ENCODE results near the gene CAMK4.

The CAMK4 gene

GRCh38 chr5:111453295-111453694 is 229.1 kb downstream of the CAMK4 start:
- Mint-ChIP-seq H3K27ac (no peak overlapping the region), H3K9me3 (no peaks in the 10 kb centered on the region), H3K4me1 (no peaks in the 10 kb centered on the region), H3K27me3 (no peaks in the 10 kb centered on the region), H3K4me3 (no peak overlapping the region), H3K36me3 (ENCODE audit: low read depth) (peaks cover 23% of the 10 kb centered on the region)
- ATAC-seq (no peak), DNase-seq (no peak)

- ATAC-seq (no peak), DNase-seq (no peak)
- H3K4me1 Mint-ChIP-seq: no peaks in the 10 kb centered on the region
- H3K4me3 Mint-ChIP-seq: no peak overlapping the region
- no peaks in the 10 kb centered on the region for H3K27me3 Mint-ChIP-seq
- H3K36me3 Mint-ChIP-seq (ENCODE audit: low read depth): peaks cover 23% of the 10 kb centered on the region
- H3K27ac Mint-ChIP-seq: no peak overlapping the region
- no peaks in the 10 kb centered on the region for H3K9me3 Mint-ChIP-seq
Observed at GRCh38 chr5:111453747-111454146, 229.6 kb downstream of the CAMK4 start.

GRCh38 chr5:111454198-111454622 is 230.0 kb downstream of the CAMK4 start:
- no peak for DNase-seq
- H3K27ac Mint-ChIP-seq: no peak overlapping the region
- no peaks in the 10 kb centered on the region for H3K9me3 Mint-ChIP-seq
- ATAC-seq: no peak
- H3K27me3 Mint-ChIP-seq: no peaks in the 10 kb centered on the region
- no peak overlapping the region for H3K4me3 Mint-ChIP-seq
- peaks cover 3% of the 10 kb centered on the region for H3K4me1 Mint-ChIP-seq
- H3K36me3 Mint-ChIP-seq (ENCODE audit: low read depth): peaks cover 23% of the 10 kb centered on the region

- H3K4me1 Mint-ChIP-seq: peaks cover 5% of the 10 kb centered on the region
Observed at GRCh38 chr5:111454776-111455175, 230.6 kb downstream of the CAMK4 start.

GRCh38 chr5:111461255-111461671 is 237.1 kb downstream of the CAMK4 start:
- H3K9me3 Mint-ChIP-seq: peaks cover 5% of the 10 kb centered on the region
- peaks cover 18% of the 10 kb centered on the region for H3K4me1 Mint-ChIP-seq
- peaks cover 22% of the 10 kb centered on the region for H3K36me3 Mint-ChIP-seq (ENCODE audit: low read depth)
- no peak overlapping the region for H3K27ac Mint-ChIP-seq
- no peak overlapping the region for H3K4me3 Mint-ChIP-seq
- ATAC-seq: no peak
- no peak for DNase-seq
- no peaks in the 10 kb centered on the region for H3K27me3 Mint-ChIP-seq

More at GRCh38 chr5:111454776-111455175, 230.6 kb downstream of the CAMK4 start:
- DNase-seq: no peak
- Mint-ChIP-seq H3K27me3 (no peaks in the 10 kb centered on the region), H3K4me3 (no peak overlapping the region), H3K36me3 (ENCODE audit: low read depth) (peaks cover 18% of the 10 kb centered on the region), H3K27ac (no peak overlapping the region), H3K9me3 (no peaks in the 10 kb centered on the region)
- no peak for ATAC-seq

- Mint-ChIP-seq H3K36me3 (ENCODE audit: low read depth) (peaks cover 22% of the 10 kb centered on the region), H3K27ac (peak overlapping the region; percentile 30), H3K27me3 (no peaks in the 10 kb centered on the region), H3K9me3 (peaks cover 5% of the 10 kb centered on the region), H3K4me1 (peaks cover 18% of the 10 kb centered on the region), H3K4me3 (no peak overlapping the region)
- ATAC-seq (no peak), DNase-seq (no peak)
Observed at GRCh38 chr5:111461934-111462333, 237.8 kb downstream of the CAMK4 start.

GRCh38 chr5:111463311-111463710 is 239.1 kb downstream of the CAMK4 start:
- no peak overlapping the region for H3K4me3 Mint-ChIP-seq
- H3K27ac Mint-ChIP-seq: peak overlapping the region; percentile 3
- peaks cover 18% of the 10 kb centered on the region for H3K4me1 Mint-ChIP-seq
- ATAC-seq (no peak), DNase-seq (no peak)
- peaks cover 5% of the 10 kb centered on the region for H3K9me3 Mint-ChIP-seq
- no peaks in the 10 kb centered on the region for H3K27me3 Mint-ChIP-seq
- H3K36me3 Mint-ChIP-seq (ENCODE audit: low read depth): peaks cover 22% of the 10 kb centered on the region

- H3K9me3 Mint-ChIP-seq: peaks cover 5% of the 10 kb centered on the region
- no peak for ATAC-seq
- no peak for DNase-seq
- no peaks in the 10 kb centered on the region for H3K4me1 Mint-ChIP-seq
- H3K36me3 Mint-ChIP-seq (ENCODE audit: low read depth): peaks cover 8% of the 10 kb centered on the region
- no peak overlapping the region for H3K27ac Mint-ChIP-seq
- no peaks in the 10 kb centered on the region for H3K27me3 Mint-ChIP-seq
- H3K4me3 Mint-ChIP-seq: no peak overlapping the region
Observed at GRCh38 chr5:111469293-111469896, 245.2 kb downstream of the CAMK4 start.

- DNase-seq (no peak), ATAC-seq (no peak)
- no peaks in the 10 kb centered on the region for H3K4me1 Mint-ChIP-seq
- H3K9me3 Mint-ChIP-seq: peaks cover 4% of the 10 kb centered on the region
- H3K27me3 Mint-ChIP-seq: no peaks in the 10 kb centered on the region
- peaks cover 5% of the 10 kb centered on the region for H3K36me3 Mint-ChIP-seq (ENCODE audit: low read depth)
- H3K27ac Mint-ChIP-seq: no peak overlapping the region
- H3K4me3 Mint-ChIP-seq: no peak overlapping the region
Observed at GRCh38 chr5:111469903-111470302, 245.7 kb downstream of the CAMK4 start.

GRCh38 chr5:111472096-111472495 is 247.9 kb downstream of the CAMK4 start:
- ATAC-seq (no peak), DNase-seq (no peak)
- H3K4me3 Mint-ChIP-seq: no peak overlapping the region
- no peaks in the 10 kb centered on the region for H3K9me3 Mint-ChIP-seq
- no peak overlapping the region for H3K27ac Mint-ChIP-seq
- H3K27me3 Mint-ChIP-seq: no peaks in the 10 kb centered on the region
- peaks cover 2% of the 10 kb centered on the region for H3K36me3 Mint-ChIP-seq (ENCODE audit: low read depth)
- no peaks in the 10 kb centered on the region for H3K4me1 Mint-ChIP-seq

GRCh38 chr5:111472579-111472978 is 248.4 kb downstream of the CAMK4 start:
- H3K9me3 Mint-ChIP-seq: no peaks in the 10 kb centered on the region
- ATAC-seq (no peak), DNase-seq (no peak)
- H3K4me1 Mint-ChIP-seq: no peaks in the 10 kb centered on the region
- H3K27ac Mint-ChIP-seq: no peak overlapping the region
- H3K36me3 Mint-ChIP-seq (ENCODE audit: low read depth): peaks cover 2% of the 10 kb centered on the region
- no peaks in the 10 kb centered on the region for H3K27me3 Mint-ChIP-seq
- no peak overlapping the region for H3K4me3 Mint-ChIP-seq

GRCh38 chr5:111478266-111478665 is 254.1 kb downstream of the CAMK4 start:
- DNase-seq: no peak
- no peak for ATAC-seq
- Mint-ChIP-seq H3K9me3 (no peaks in the 10 kb centered on the region), H3K4me1 (no peaks in the 10 kb centered on the region), H3K27me3 (no peaks in the 10 kb centered on the region), H3K4me3 (no peak overlapping the region), H3K36me3 (ENCODE audit: low read depth) (peaks cover 11% of the 10 kb centered on the region), H3K27ac (no peak overlapping the region)

GRCh38 chr5:111478898-111479297 is 254.7 kb downstream of the CAMK4 start:
- Mint-ChIP-seq H3K36me3 (ENCODE audit: low read depth) (peaks cover 15% of the 10 kb centered on the region), H3K27me3 (no peaks in the 10 kb centered on the region), H3K9me3 (no peaks in the 10 kb centered on the region), H3K4me1 (no peaks in the 10 kb centered on the region), H3K4me3 (no peak overlapping the region), H3K27ac (no peak overlapping the region)
- no peak for DNase-seq
- no peak for ATAC-seq

GRCh38 chr5:111480346-111480745 is 256.2 kb downstream of the CAMK4 start:
- Mint-ChIP-seq H3K27ac (no peak overlapping the region), H3K4me1 (no peaks in the 10 kb centered on the region), H3K36me3 (ENCODE audit: low read depth) (peaks cover 22% of the 10 kb centered on the region), H3K4me3 (no peak overlapping the region), H3K27me3 (no peaks in the 10 kb centered on the region), H3K9me3 (no peaks in the 10 kb centered on the region)
- no peak for DNase-seq
- ATAC-seq: no peak

GRCh38 chr5:111486055-111486454 is 261.9 kb downstream of the CAMK4 start:
- peaks cover 33% of the 10 kb centered on the region for H3K36me3 Mint-ChIP-seq (ENCODE audit: low read depth)
- H3K4me1 Mint-ChIP-seq: peaks cover 12% of the 10 kb centered on the region
- peak overlapping the region; percentile 6 for H3K27ac Mint-ChIP-seq
- no peaks in the 10 kb centered on the region for H3K9me3 Mint-ChIP-seq
- DNase-seq (no peak), ATAC-seq (no peak)
- H3K27me3 Mint-ChIP-seq: no peaks in the 10 kb centered on the region
- H3K4me3 Mint-ChIP-seq: no peak overlapping the region

- H3K27me3 Mint-ChIP-seq: no peaks in the 10 kb centered on the region
- DNase-seq: no peak
- peaks cover 33% of the 10 kb centered on the region for H3K36me3 Mint-ChIP-seq (ENCODE audit: low read depth)
- H3K4me1 Mint-ChIP-seq: peaks cover 12% of the 10 kb centered on the region
- H3K27ac Mint-ChIP-seq: peak overlapping the region; percentile 6
- no peak overlapping the region for H3K4me3 Mint-ChIP-seq
- H3K9me3 Mint-ChIP-seq: no peaks in the 10 kb centered on the region
- ATAC-seq: no peak
Observed at GRCh38 chr5:111486926-111487325, 262.7 kb downstream of the CAMK4 start.

Data from activated naive CD8-positive, alpha-beta T cell treated with anti-CD3 and anti-CD28 coated beads, Interleukin-2, amount 50 U/mL, for 24 hours (primary cell).